OCI-LY3 (cell line): Measurements from ENCODE around the gene TRMT112.

Source experiments
- H2AFZ ChIP-seq: fragments of 200-600, 300-600 bp; shearing (Covaris generic); 2 replicates; pipeline ENCODE4 v1.6.0; 2014; ENCODE audit warnings: antibody characterized with exemption, low read depth, low read length
- H3K27ac ChIP-seq: fragments of 200-600, 300-600 bp; sonication (generic); 2 replicates; pipeline ENCODE4 v1.5.1; 2014; ENCODE audit warnings: mild to moderate bottlenecking, low read length, moderate library complexity, mixed read lengths
- H3K27me3 ChIP-seq: fragments of 200-600, 300-600 bp; sonication (generic); 2 replicates; pipeline ENCODE4 v1.6.1; 2014; ENCODE audit warnings: low read depth, low read length, mixed read lengths
- H3K36me3 ChIP-seq: fragments of 200-600, 300-600 bp; sonication (generic); replicated peaks from 2 replicates; pipeline ENCODE3; 2014; ENCODE audit warnings: low read depth, low read length, mixed read lengths
- H3K4me1 ChIP-seq: fragments of 300-600, 200-600 bp; sonication (generic); 2 replicates; pipeline ENCODE4 v1.6.1; 2014; ENCODE audit warnings: low read length, mixed read lengths
- H3K4me2 ChIP-seq: fragments of 200-600, 300-600 bp; sonication (generic); 2 replicates; pipeline ENCODE4 v1.6.1; 2014; ENCODE audit warnings: low read length, mixed read lengths
- H3K4me3 ChIP-seq: fragments of 300-600, 200-600 bp; sonication (generic); 2 replicates; pipeline ENCODE4 v1.5.1; 2014; ENCODE audit warnings: antibody characterized with exemption, mild to moderate bottlenecking, low read length, moderate library complexity
- H3K79me2 ChIP-seq: fragments of 300-600, 200-600 bp; shearing (Covaris generic); 2 replicates; pipeline ENCODE4 v1.6.1; 2014; ENCODE audit warnings: mild to moderate bottlenecking, low read length, mixed read lengths
- H3K9ac ChIP-seq: fragments of 300-600, 200-600 bp; shearing (Covaris generic); 2 replicates; pipeline ENCODE4 v1.6.0; 2014; ENCODE audit warnings: mild to moderate bottlenecking, low read length, moderate library complexity
- H3K9me3 ChIP-seq: fragments of 200-600, 300-600 bp; shearing (Covaris generic); 2 replicates; pipeline ENCODE4 v1.6.1; 2014; ENCODE audit warnings: low read length, mixed read lengths; ENCODE audit not compliant: insufficient read depth
- H4K20me1 ChIP-seq: fragments of 200-600, 300-600 bp; sonication (generic); 2 replicates; pipeline ENCODE4 v1.6.1; 2016; ENCODE audit warnings: low read length, mixed read lengths; ENCODE audit not compliant: insufficient read depth
- EZH2phosphoT487 ChIP-seq: fragments of 200-600 bp; shearing (Covaris generic); IDR thresholded peaks from 2 replicates; pipeline ENCODE4 v1.6.1; 2018; ENCODE audit warnings: antibody characterized with exemption, mixed run types, low read depth
- TF ChIP-seq, protein P1 (sequence below): fragments of 200-600, 300-600 bp; sonication (generic); IDR thresholded peaks from 2 replicates; pipeline ENCODE4 v1.5.1; 2014; ENCODE audit warnings: antibody characterized with exemption, low read length, low read depth

Gene TRMT112

DNA sequence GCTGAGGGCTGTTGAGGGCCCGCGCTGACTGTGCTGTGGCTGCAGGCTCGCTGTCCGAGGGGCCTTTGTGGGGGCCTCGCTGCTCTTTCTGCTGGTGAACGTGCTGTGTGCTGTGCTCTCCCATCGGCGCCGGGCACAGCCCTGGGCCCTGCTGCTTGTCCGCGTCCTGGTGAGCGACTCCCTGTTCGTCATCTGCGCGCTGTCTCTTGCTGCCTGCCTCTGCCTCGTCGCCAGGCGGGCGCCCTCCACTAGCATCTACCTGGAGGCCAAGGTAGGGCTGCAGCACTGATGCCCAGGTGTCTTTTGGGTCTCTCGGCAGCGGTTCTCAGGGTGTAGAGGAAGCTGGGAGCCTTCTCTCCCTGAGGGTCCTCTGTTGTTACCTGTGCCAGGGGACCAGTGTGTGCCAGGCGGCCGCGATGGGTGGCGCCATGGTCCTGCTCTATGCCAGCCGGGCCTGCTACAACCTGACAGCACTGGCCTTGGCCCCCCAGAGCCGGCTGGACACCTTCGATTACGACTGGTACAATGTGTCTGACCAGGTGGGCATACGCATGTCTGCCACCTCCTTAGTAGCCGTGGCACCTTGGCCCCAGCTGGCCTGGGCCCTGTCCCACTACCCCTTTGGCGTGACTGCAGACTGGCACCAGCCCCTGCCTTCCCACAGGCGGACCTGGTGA is 29.5 kb downstream of the TRMT112 start:
- H3K9ac ChIP-seq: no peak overlapping the region
- H3K27me3 ChIP-seq: no peaks in the 10 kb centered on the region
- H3K4me2 ChIP-seq: no peak overlapping the region
- no peak overlapping the region for H3K27ac ChIP-seq
- H3K9me3 ChIP-seq: no peaks in the 10 kb centered on the region
- H3K4me1 ChIP-seq: peaks cover 12% of the 10 kb centered on the region
- H3K79me2 ChIP-seq: peaks cover 10% of the 10 kb centered on the region; the same call in 1 of the 2 replicates
- no peak overlapping the region for H3K4me3 ChIP-seq
- no peaks in the 10 kb centered on the region for H4K20me1 ChIP-seq
- TF ChIP-seq EZH2phosphoT487: no peak
- TF ChIP-seq, protein P1, sequence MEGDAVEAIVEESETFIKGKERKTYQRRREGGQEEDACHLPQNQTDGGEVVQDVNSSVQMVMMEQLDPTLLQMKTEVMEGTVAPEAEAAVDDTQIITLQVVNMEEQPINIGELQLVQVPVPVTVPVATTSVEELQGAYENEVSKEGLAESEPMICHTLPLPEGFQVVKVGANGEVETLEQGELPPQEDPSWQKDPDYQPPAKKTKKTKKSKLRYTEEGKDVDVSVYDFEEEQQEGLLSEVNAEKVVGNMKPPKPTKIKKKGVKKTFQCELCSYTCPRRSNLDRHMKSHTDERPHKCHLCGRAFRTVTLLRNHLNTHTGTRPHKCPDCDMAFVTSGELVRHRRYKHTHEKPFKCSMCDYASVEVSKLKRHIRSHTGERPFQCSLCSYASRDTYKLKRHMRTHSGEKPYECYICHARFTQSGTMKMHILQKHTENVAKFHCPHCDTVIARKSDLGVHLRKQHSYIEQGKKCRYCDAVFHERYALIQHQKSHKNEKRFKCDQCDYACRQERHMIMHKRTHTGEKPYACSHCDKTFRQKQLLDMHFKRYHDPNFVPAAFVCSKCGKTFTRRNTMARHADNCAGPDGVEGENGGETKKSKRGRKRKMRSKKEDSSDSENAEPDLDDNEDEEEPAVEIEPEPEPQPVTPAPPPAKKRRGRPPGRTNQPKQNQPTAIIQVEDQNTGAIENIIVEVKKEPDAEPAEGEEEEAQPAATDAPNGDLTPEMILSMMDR: no peak
- H2AFZ ChIP-seq: no peak overlapping the region
- peaks cover 4% of the 10 kb centered on the region for H3K36me3 ChIP-seq

DNA sequence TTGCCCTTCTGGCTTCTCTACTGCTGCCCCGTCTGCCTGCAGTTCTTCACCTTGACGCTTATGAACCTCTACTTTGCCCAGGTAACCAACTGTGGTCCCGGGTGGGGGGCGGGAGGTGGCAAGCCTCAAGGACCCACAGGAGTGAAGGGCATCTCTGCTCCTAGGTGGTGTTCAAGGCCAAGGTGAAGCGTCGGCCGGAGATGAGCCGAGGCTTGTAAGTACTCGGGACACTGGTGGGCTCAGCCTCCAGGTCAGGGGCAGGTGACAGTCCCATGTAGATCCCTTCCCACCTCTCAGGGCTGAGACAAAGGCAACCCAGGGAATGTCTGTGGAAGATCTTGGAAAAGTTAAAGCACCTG is 30.6 kb downstream of the TRMT112 start:
- Histone ChIP-seq H3K27me3 (no peaks in the 10 kb centered on the region), H3K9ac (no peak overlapping the region), H4K20me1 (no peaks in the 10 kb centered on the region), H3K4me2 (peak overlapping the region; percentile 86), H3K4me1 (peaks cover 12% of the 10 kb centered on the region), H2AFZ (no peak overlapping the region), H3K27ac (no peak overlapping the region), H3K4me3 (peak overlapping the region; percentile 82; the same call in 1 of the 2 replicates), H3K9me3 (no peaks in the 10 kb centered on the region), H3K36me3 (peaks cover 9% of the 10 kb centered on the region), H3K79me2 (peaks cover 10% of the 10 kb centered on the region; the same call in 1 of the 2 replicates)
- TF ChIP-seq, protein P1: no peak
- no peak for TF ChIP-seq EZH2phosphoT487

DNA sequence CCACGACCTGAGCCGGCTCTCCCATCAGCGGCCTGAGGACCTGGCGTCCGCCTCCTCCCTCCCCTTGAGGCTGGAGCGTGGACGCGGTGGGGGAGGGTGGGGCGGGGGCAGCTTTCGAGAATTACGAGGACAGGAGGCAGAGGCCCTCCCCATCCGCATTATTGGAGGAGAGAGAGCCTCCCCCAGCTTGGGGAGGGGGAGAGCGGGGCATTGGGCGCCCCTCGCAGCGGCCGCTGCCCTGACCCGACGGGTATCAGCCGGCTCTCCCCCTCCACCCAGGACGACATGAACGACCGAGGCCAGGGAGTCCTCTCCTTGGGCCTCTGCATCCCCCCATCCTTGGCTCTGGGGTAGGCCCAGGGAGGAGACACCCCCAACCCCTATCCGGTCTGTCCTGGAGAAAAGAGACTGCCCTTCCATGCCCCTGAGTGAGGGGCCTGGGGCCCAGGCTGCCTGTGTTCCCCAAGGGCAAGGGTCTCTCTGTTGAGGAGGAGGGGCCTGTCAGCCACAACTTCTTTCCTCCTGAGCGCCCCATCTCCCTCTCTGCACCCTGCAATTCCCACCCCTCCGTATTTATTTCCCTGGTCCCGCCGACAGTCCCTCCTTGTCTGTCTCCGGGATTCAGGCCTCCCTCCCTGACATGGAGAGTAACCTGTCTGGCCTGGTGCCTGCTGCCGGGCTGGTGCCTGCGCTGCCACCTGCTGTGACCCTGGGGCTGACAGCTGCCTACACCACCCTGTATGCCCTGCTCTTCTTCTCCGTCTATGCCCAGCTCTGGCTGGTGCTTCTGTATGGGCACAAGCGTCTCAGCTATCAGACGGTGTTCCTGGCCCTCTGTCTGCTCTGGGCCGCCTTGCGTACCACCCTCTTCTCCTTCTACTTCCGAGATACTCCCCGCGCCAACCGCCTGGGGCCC is 31.2 kb downstream of the TRMT112 start:
- H3K4me3 ChIP-seq: peak overlapping the region; percentile 82
- TF ChIP-seq EZH2phosphoT487: no peak
- TF ChIP-seq, protein P1: peak; percentile 57
- H3K36me3 ChIP-seq: peaks cover 9% of the 10 kb centered on the region
- no peak overlapping the region for H2AFZ ChIP-seq
- H3K4me2 ChIP-seq: peak overlapping the region; percentile 86
- H3K9ac ChIP-seq: peak overlapping the region; percentile 89
- H3K4me1 ChIP-seq: peaks cover 12% of the 10 kb centered on the region
- no peak overlapping the region for H3K27ac ChIP-seq
- no peaks in the 10 kb centered on the region for H3K9me3 ChIP-seq
- H4K20me1 ChIP-seq: no peaks in the 10 kb centered on the region
- peaks cover 10% of the 10 kb centered on the region; the same call in 1 of the 2 replicates for H3K79me2 ChIP-seq
- no peaks in the 10 kb centered on the region for H3K27me3 ChIP-seq
